IgD-negative memory B cell (primary cell): ENCODE measurements around the gene IQCH. TPM values are rescaled to one million over a fixed set of nuclear protein-coding genes. Genes with fewer than 3 reads are reported as not detected.
"Not testable (repeated sequence)": the region's sequence is repeated elsewhere in the genome, so short reads cannot be mapped to it uniquely, and the experiment has no call there.

Experiments
- H3K27ac Mint-ChIP-seq, 3 donors: one replicate each; pipeline ENCODE4 v1.8.0; 2020 to 2022; ENCODE audit warnings: mild to moderate bottlenecking in 3 of 3, mixed read lengths in 3 of 3, moderate library complexity in 1 of 3
- H3K27me3 Mint-ChIP-seq: one replicate; pipeline ENCODE4 v1.8.0; 2021; ENCODE audit warnings: mixed read lengths
- H3K36me3 Mint-ChIP-seq: one replicate; pipeline ENCODE4 v1.8.0; 2020; ENCODE audit warnings: mild to moderate bottlenecking, mixed read lengths
- H3K4me1 Mint-ChIP-seq, 3 donors: one replicate each; pipeline ENCODE4 v1.8.0; 2020 to 2022; ENCODE audit warnings: mixed read lengths in 3 of 3, mild to moderate bottlenecking in 1 of 3
- H3K4me3 Mint-ChIP-seq, 4 donors: one replicate each; pipeline ENCODE4 v1.8.0; 2020 to 2022; ENCODE audit warnings: mild to moderate bottlenecking in 4 of 4, mixed read lengths in 4 of 4, moderate library complexity in 3 of 4
- H3K9me3 Mint-ChIP-seq, 3 donors: one replicate each; pipeline ENCODE4 v1.8.0; 2020 to 2021; ENCODE audit warnings: mixed read lengths in 3 of 3, mild to moderate bottlenecking in 1 of 3
- polyA plus RNA-seq: library from polyadenylated mRNA; unstranded; fragments of 300-500 nt; fragmentation: Illumina TruSeq; gene quantifications from one replicate; pipeline ENCODE4 v1.2.3, GENCODE V29; 2021

The IQCH gene
- polyA plus RNA-seq, 1 donor from 2014 or later: 0.13 TPM

DNA sequence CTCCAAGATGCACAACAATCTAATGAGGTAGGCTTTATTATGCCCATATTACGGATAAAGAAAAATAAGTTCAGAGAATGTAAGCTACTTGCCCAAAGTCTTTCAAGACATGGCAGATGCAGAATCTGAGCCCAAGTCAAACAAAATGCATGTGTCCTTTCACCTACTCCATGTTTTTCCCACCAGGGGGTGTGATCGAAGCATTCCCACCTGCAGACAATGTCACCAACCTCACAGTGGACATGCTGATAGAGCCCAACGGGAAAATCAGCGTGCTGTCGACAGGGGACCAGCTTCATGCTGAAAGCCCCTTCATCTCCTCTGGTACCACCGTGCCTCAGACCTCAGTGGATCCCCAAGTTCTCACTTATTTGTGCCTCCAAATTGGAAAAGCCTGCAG lies 166.5 kb downstream of the IQCH start:
- Mint-ChIP-seq H3K27ac (no peak overlapping the region), H3K27me3 (no peaks in the 10 kb centered on the region), H3K36me3 (peaks cover 1% of the 10 kb centered on the region), H3K4me1 (no peaks in the 10 kb centered on the region), H3K9me3 (no peaks in the 10 kb centered on the region), H3K4me3 (no peak overlapping the region)

DNA sequence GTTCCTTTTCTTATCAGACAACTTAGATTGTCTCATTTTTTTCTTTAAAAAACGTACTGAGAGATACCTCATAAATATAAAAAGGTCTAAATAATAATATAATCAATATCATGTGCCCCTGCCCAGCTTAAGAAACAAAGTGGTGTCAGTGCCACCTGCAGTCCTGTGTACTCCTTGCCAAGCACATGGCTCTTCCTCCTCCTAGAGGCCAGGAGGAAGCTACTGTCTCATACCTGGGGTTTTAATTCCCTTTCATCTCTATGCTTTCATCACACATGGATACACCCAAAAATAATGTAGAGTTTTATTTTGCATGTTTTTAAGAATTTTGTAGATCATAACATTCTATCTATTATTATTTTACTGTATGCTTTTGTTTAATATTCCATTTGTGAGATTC lies 167.7 kb downstream of the IQCH start:
- Mint-ChIP-seq H3K4me3 (no peak overlapping the region), H3K9me3 (no peaks in the 10 kb centered on the region), H3K4me1 (no peaks in the 10 kb centered on the region), H3K27me3 (no peaks in the 10 kb centered on the region), H3K27ac (no peak overlapping the region), H3K36me3 (peaks cover 1% of the 10 kb centered on the region)

DNA sequence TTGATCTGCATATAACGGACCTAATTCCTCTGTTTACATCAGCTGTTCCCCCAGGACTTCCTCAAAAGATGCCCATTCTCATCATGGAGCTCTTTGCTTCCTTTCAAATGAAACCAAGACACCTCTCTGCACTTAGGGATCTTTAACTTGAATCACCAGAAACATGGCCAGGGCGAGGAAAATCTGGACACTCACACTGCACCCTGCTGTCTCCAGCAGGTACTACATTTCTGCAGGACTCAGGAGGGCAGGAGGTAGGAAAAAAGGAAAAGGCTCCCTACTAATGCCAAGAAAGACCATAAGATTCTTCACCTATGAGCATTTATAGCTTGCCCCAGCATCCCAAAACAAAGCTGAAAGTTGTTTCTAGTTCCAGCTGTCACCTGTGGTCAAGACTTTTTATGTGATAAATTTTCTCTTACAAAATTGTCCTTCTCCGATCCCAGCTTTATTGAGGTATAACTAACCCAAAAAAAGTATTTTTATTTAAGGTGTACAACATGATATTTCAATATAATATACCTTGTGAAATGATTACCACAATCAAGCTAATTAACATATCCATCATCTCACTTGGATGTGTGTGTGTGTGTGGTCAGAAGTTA lies 179.0 kb downstream of the IQCH start:
- Mint-ChIP-seq H3K4me3 (no peak overlapping the region), H3K36me3 (peaks cover 15% of the 10 kb centered on the region), H3K27me3 (no peaks in the 10 kb centered on the region), H3K27ac (no peak overlapping the region), H3K9me3 (no peaks in the 10 kb centered on the region), H3K4me1 (no peaks in the 10 kb centered on the region)

DNA sequence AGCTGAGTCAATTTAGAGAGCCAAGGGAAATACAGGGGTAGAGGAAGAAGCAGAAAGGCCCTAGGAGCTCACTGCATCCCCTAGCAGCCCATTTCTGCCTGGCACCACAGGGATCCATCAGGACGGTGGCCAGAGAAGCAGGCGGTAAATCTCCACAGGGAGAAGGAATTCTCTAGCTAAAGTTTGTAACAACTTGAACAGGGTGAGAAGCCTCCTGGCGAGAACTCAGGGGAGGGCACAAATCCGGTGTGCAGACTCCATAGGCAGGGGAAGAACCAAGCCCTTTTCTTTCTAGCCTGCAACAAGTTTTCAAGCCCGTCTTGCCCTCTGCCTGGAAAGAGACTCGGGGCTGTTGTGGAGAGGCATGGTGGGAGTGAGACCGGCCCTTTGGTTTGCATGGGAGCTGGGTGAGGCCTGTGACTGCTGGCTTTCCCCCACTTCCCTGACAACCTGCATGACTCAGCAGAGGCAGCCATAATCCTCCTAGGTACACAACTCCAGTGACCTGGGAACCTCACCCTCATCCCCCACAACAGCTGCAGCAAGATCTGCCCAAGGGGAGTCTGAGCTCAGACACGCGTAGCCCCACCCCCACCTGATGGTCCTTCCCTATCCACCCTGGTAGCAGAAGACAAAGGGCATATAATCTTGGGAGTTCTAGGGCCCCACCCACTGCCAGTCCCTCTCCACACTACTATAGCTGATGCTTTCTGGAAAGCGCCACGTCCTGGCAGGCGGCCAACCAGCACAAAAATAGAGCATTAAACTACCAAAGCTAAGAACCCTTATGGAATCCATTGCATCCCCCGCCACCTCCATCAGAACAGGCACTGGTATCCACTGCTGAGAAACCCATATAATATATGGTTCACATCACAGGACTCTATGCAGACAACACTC lies 182.0 kb downstream of the IQCH start:
- H3K4me1 Mint-ChIP-seq, H3K27ac Mint-ChIP-seq, H3K27me3 Mint-ChIP-seq, H3K4me3 Mint-ChIP-seq, H3K9me3 Mint-ChIP-seq: not testable (repeated sequence)
- peaks cover 23% of the 10 kb centered on the region for H3K36me3 Mint-ChIP-seq

DNA sequence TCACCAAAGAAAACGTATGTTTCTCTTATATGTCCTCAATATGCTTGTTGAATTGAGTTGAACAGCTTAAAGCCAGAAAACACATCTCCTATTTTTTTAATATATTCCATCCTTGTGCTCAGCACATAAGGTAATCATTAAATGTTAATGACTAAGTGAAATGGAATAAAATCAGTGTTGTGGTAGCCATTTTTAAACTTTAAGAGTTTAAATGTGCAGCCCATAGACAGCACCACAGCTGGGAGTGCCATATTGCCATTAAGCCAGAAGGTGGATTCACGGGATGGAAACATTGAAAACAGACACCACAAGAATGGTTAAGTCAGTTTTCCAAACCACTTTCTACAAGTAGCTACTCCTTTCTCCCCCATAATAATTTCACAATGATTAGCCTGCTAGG lies 189.5 kb downstream of the IQCH start:
- H3K27me3 Mint-ChIP-seq: no peaks in the 10 kb centered on the region
- H3K36me3 Mint-ChIP-seq: peaks cover 15% of the 10 kb centered on the region
- H3K9me3 Mint-ChIP-seq: peaks cover 0 to 3% (median 0%) of the 10 kb centered on the region in 3 donors
- H3K4me1 Mint-ChIP-seq: no peaks in the 10 kb centered on the region
- no peak overlapping the region for H3K4me3 Mint-ChIP-seq
- H3K27ac Mint-ChIP-seq: no peak overlapping the region

DNA sequence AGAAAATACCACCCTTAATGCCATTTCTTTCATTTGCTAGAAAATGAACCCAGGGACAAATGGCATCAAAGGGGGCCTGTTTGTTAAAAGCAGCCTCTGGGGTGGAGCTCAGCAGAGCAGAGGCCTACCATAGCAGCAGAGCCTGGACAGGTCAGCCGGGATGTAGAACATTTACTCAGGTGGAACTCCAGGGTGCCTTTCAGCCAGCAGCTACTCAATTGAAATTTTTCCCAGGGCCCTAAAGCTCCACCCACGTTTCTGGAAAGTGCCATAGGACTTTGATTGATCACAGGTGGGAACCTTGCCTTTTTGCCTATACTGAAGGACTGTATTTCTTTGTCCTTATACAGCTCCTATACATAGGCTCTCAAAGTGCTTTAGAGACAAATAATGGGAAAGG lies 191.9 kb downstream of the IQCH start:
- H3K27ac Mint-ChIP-seq: no peak overlapping the region
- H3K9me3 Mint-ChIP-seq: peaks cover 0 to 3% (median 0%) of the 10 kb centered on the region in 3 donors
- H3K4me3 Mint-ChIP-seq: no peak overlapping the region

DNA sequence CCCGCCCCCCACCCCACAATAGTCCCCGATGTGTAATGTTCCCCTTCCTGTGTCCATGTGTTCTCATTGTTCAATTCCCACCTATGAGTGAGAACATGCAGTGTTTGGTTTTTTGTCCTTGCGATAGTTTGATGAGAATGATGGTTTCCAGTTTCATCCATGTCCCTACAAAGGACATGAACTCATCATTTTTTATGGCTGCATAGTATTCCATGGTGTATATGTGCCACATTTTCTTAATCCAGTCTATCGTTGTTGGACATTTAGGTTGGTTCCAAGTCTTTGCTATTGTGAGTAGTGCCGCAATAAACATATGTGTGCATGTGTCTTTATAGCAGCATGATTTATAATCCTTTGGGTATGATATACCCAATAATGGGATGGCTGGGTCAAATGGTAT lies 193.8 kb downstream of the IQCH start:
- H3K4me3 Mint-ChIP-seq, H3K4me1 Mint-ChIP-seq, H3K27me3 Mint-ChIP-seq, H3K9me3 Mint-ChIP-seq, H3K36me3 Mint-ChIP-seq, H3K27ac Mint-ChIP-seq: not testable (repeated sequence)

More for the DNA sequence above, 191.9 kb downstream of the IQCH start:
- peaks cover 4% of the 10 kb centered on the region for H3K36me3 Mint-ChIP-seq
- no peaks in the 10 kb centered on the region for H3K4me1 Mint-ChIP-seq
- H3K27me3 Mint-ChIP-seq: no peaks in the 10 kb centered on the region

DNA sequence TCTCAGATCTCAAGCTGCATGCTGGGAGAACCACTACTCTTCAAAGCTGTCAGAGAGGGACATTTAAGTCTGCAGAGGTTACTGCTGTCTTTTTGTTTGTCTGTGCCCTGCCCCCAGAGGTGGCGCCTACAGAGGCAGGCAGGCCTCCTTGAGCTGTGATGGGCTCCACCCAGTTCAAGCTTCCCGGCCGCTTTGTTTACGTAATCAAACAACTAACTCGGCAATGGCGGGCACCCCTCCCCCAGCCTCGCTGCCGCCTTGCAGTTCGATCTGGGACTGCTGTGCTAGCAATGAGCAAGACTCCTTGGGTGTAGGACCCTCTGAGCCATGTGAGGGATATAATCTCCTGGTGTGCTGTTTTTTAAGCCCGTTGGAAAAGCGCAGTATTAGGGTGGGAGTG lies 199.1 kb downstream of the IQCH start:
- H3K27me3 Mint-ChIP-seq, H3K27ac Mint-ChIP-seq, H3K36me3 Mint-ChIP-seq, H3K4me3 Mint-ChIP-seq, H3K4me1 Mint-ChIP-seq, H3K9me3 Mint-ChIP-seq: not testable (repeated sequence)

DNA sequence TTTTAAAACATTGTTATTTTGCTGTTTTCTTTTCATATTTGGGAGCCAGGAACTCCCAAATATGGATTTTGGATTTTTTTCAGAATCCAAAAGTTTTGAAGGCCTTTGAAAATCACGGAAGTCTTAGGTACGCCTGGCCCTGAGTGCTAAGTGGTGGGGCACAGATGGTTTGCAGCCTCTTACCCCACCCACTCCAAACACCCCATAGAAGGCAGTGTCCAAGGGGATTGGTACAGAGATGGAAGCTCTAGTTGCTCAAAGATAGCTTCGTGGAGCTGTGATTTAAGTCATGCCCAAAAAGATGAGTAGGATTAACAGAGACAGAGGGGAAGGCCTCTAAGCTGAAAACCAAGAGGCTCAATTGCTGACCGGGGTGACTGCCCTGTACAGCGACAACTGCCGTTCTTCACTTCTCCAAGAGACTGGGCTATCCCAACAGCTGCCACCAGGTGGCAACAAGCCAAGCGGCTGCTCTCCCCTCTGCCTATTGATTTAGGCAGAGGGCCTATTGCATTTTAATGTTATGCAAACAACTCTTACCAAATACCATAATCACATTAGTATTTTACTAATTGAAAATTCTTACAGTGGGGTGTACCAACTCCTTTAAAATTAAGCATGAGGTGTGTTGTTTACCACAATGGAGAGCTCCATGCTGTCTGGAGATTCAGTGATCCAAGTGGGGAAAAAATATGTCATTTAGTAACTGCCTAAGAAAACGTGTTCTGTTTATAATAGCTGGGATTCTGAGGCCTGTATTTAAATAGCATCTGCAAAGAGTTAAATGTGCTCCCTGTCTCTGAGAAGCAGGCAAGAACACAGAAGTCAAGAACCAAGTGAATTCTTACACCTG lies 202.3 kb downstream of the IQCH start:
- Mint-ChIP-seq H3K27me3 (peaks cover under 1% of the 10 kb centered on the region), H3K9me3 (no peaks in the 10 kb centered on the region), H3K4me3 (no peak overlapping the region), H3K36me3 (no peaks in the 10 kb centered on the region), H3K27ac (no peak overlapping the region), H3K4me1 (peaks cover 0 to 1% (median 0%) of the 10 kb centered on the region in 3 donors)

DNA sequence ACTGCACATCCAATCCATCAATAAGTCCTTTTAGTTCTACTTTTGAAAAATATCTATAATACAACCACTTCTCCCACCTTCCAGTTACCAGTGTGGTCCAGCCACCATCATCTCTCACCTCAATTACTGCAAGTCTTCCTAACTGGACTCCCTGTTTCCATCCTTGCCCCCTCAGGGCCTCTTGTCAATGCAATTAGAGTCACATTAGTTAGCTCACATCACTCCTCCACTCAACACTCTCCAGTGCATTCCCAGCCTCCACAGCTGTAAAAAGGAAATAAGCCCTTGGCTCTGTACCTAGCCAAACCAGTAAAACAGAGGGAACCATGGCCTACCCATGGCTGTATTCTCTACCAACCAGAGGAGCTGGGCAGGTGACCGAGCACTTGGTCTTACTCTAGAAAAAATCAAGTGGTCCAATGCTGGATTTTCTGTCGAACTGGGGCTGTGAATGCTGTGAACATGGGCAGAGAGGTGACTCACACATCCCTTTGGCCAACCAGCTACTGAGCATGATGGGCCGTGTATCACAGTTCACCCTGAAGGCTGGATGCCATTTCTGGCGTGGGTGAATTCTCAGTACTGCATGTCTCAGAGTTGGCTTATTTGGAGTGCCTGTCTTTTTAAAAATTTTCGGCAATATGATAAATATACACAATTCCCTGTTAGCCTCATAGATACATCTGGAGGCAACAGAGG lies 203.9 kb downstream of the IQCH start:
- no peak overlapping the region for H3K4me3 Mint-ChIP-seq
- no peaks in the 10 kb centered on the region for H3K27me3 Mint-ChIP-seq
- peaks cover 0 to 1% (median 0%) of the 10 kb centered on the region in 3 donors for H3K4me1 Mint-ChIP-seq
- H3K36me3 Mint-ChIP-seq: no peaks in the 10 kb centered on the region
- H3K9me3 Mint-ChIP-seq: no peaks in the 10 kb centered on the region
- no peak overlapping the region for H3K27ac Mint-ChIP-seq

DNA sequence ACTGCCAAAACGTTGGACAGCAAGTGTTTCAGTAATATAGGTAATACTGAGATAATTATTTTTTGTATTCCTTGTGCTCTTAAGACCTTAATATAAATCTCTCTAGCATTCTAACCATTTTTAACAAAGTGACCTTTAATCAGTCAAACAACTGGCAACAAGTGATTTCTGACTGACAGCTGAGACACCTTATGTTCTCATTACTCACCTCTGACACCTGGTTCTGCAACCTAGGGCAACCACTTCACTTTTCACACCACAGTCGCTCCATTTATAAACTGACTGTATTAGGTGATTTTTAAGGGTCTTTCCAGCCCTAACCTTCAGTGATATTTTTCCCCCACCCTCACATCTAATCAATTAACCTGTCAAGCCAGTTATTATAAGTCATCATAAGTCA lies 205.9 kb downstream of the IQCH start:
- Mint-ChIP-seq H3K4me3 (no peak overlapping the region), H3K4me1 (peaks cover 0 to 1% (median 0%) of the 10 kb centered on the region in 3 donors)

DNA sequence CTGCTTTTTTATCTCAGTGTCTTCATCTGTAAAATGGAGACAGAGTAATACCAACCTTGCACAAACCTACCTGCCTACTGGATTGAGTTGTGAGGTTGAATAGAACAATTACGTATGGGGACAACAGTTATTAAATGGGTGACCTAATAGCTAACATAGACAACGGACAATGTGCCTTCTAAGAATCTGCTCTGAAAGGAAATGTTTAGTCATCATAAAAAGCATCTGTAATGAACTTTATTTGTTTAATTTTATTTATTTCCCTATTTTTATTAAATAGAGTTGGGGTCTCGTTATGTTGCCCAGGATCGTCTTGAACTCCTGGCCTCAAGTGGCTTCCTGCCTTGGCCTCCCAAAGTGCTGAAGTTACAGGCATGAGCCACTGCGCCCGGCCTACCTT lies 207.1 kb downstream of the IQCH start:
- Mint-ChIP-seq H3K4me3 (no peak overlapping the region), H3K9me3 (no peaks in the 10 kb centered on the region)

More for the DNA sequence above, 205.9 kb downstream of the IQCH start:
- Mint-ChIP-seq H3K36me3 (peaks cover 2% of the 10 kb centered on the region), H3K9me3 (no peaks in the 10 kb centered on the region), H3K27ac (no peak overlapping the region), H3K27me3 (no peaks in the 10 kb centered on the region)

DNA sequence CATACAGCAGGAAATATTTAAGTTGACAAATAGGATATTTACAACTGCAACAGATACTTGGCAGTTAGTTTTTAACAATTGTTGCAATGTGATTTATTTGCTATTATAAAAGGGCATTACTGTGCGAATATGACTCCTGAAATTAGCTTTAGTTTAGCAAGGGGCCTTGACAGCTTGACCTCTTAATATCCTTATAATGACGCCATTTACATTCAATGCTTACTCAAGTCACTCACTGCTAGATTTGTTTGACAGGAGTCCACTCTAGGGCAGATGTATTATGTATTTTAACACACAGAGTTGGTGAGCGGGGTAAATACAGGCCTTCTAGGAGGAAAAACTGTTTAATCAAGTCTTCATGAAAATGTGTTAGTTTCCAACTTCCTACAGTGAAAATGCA lies 208.3 kb downstream of the IQCH start:
- H3K4me3 Mint-ChIP-seq: no peak overlapping the region
- H3K9me3 Mint-ChIP-seq: no peaks in the 10 kb centered on the region
- peaks cover 8% of the 10 kb centered on the region for H3K36me3 Mint-ChIP-seq
- no peaks in the 10 kb centered on the region for H3K4me1 Mint-ChIP-seq
- H3K27ac Mint-ChIP-seq: no peak overlapping the region
- H3K27me3 Mint-ChIP-seq: no peaks in the 10 kb centered on the region

More for the DNA sequence above, 207.1 kb downstream of the IQCH start:
- Mint-ChIP-seq H3K4me1 (peaks cover 0 to under 1% (median 0%) of the 10 kb centered on the region in 3 donors), H3K36me3 (peaks cover 5% of the 10 kb centered on the region), H3K27me3 (no peaks in the 10 kb centered on the region), H3K27ac (no peak overlapping the region)

DNA sequence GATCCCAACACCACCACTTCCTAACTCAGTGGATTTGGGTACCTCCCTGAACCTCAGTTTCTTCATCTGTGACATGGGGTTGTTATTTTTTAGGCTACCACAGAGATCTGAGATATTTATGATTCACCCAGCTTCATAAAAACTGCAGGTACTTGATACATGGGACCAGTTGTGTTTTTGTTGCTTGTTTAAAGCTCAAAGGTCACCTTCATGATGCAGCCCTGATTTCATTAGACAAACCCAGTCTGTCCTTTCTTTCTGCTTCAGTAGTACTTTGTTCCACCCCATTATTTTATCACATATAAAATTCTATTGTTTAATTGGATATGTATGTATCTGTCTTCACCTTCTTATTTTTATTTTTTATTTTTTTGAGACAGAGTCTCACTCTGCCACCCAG lies 208.9 kb downstream of the IQCH start:
- Mint-ChIP-seq H3K9me3 (no peaks in the 10 kb centered on the region), H3K27me3 (no peaks in the 10 kb centered on the region), H3K4me1 (no peaks in the 10 kb centered on the region), H3K4me3 (no peak overlapping the region), H3K36me3 (peaks cover 8% of the 10 kb centered on the region), H3K27ac (no peak overlapping the region)
